Fibroblast of lung (primary cell): Measurements from ENCODE around the gene VRK1. TPM values are rescaled to one million over a fixed set of nuclear protein-coding genes. Genes with fewer than 3 reads are reported as not detected.

Source experiments
- DNase-seq, 2 donors: peaks; one replicate each; pipeline versions ENCODE4 v3.0.0 to v3.0.0-alpha.2; 2010; ENCODE audit warnings: low read depth in 2 of 2
- H2AFZ ChIP-seq: 2 replicates; pipeline ENCODE4 v1.5.1; 2012; ENCODE audit warnings: low read length, control low read depth, inconsistent platforms
- H3K27ac ChIP-seq: 2 replicates; pipeline ENCODE4 v1.5.1; 2011; ENCODE audit warnings: low read length, control low read depth; ENCODE audit not compliant: insufficient read depth
- H3K27me3 ChIP-seq: 2 replicates; pipeline ENCODE4 v1.5.1; 2011; ENCODE audit warnings: mild to moderate bottlenecking, low read length; ENCODE audit not compliant: control insufficient read depth, insufficient read depth
- H3K36me3 ChIP-seq: 2 replicates; pipeline ENCODE4 v1.5.1; 2011; ENCODE audit warnings: low read length; ENCODE audit not compliant: control insufficient read depth, insufficient read depth
- H3K4me1 ChIP-seq: 2 replicates; pipeline ENCODE4 v1.5.1; 2011; ENCODE audit warnings: low read length; ENCODE audit not compliant: control insufficient read depth, insufficient read depth; ENCODE audit errors: extremely low read depth
- H3K4me2 ChIP-seq: 2 replicates; pipeline ENCODE4 v1.5.1; 2011; ENCODE audit warnings: low read length, control low read depth; ENCODE audit not compliant: insufficient read depth; ENCODE audit errors: extremely low read depth
- H3K4me3 ChIP-seq, 4 experiments: fragments of 200-600 bp in 1 of 4; sonication (generic) in 1 of 4; replicated peaks in 1 of 4; 2 replicates each; pipeline ENCODE4 v1.5.1; 2011 to 2016; ENCODE audit warnings: low read length in 4 of 4, low read depth in 3 of 4, mild to moderate bottlenecking in 3 of 4, control low read depth in 2 of 4, inconsistent platforms in 1 of 4, mixed read lengths in 1 of 4; ENCODE audit not compliant: insufficient read depth in 1 of 4; ENCODE audit errors: control extremely low read depth in 1 of 4
- H3K79me2 ChIP-seq: 2 replicates; pipeline ENCODE4 v1.5.1; 2012; ENCODE audit warnings: mild to moderate bottlenecking, low read length, inconsistent platforms; ENCODE audit not compliant: control insufficient read depth, insufficient read depth
- H3K9ac ChIP-seq: 2 replicates; pipeline ENCODE4 v1.5.1; 2011; ENCODE audit warnings: mild to moderate bottlenecking, low read length, control low read depth; ENCODE audit not compliant: insufficient read depth
- H3K9me3 ChIP-seq: 2 replicates; pipeline ENCODE4 v1.5.1; 2012; ENCODE audit warnings: low read depth, low read length; ENCODE audit not compliant: control insufficient read depth, insufficient read depth
- H4K20me1 ChIP-seq: 2 replicates; pipeline ENCODE4 v1.5.1; 2011; ENCODE audit warnings: low read length; ENCODE audit not compliant: control insufficient read depth, insufficient read depth; ENCODE audit errors: extremely low read depth
- EZH2 ChIP-seq: IDR thresholded peaks from 2 replicates; pipeline ENCODE4 v1.5.1; 2012; ENCODE audit warnings: low read length, control low read depth, mild to moderate bottlenecking; ENCODE audit errors: missing control alignments
- polyA plus RNA-seq, 2 donors: library from polyadenylated mRNA; depleted of rRNA in 1 of 2; stranded (reverse) in 1 of 2; unstranded in 1 of 2; fragments of >200 nt; gene quantifications; 2 replicates each; pipeline ENCODE4 v1.2.1, GENCODE V29; 2011 to 2012; ENCODE audit warnings: missing spikeins in 1 of 2
- total RNA-seq: library from RNA; depleted of rRNA; stranded (reverse); fragments of >200 nt; gene quantifications from 2 replicates; pipeline ENCODE4 v1.2.1, GENCODE V29; 2014
- TF ChIP-seq, protein P1 (sequence below), 2 donors: IDR thresholded peaks in 1 of 2; conservative IDR thresholded peaks in 1 of 2; 1 replicate in 1 of 2; 2 replicates in 1 of 2; pipeline ENCODE4 v1.5.1; 2011 to 2012; ENCODE audit warnings: low read length in 2 of 2, control low read depth in 1 of 2, inconsistent platforms in 1 of 2, low read depth in 1 of 2, mild to moderate bottlenecking in 1 of 2

The VRK1 gene
- total and polyA plus RNA-seq, 2 donors (not counting 1 experiment from before 2014, with no cell fraction given): 11.5 to 24.9 TPM

GRCh38 chr14:96926001-96926400 is 128.8 kb downstream of the VRK1 start:
- no peak overlapping the region for H3K9ac ChIP-seq
- no peak overlapping the region for H3K27ac ChIP-seq
- H3K9me3 ChIP-seq: no peaks in the 10 kb centered on the region
- no peak for DNase-seq
- no peaks in the 10 kb centered on the region for H4K20me1 ChIP-seq
- no peak overlapping the region for H3K4me2 ChIP-seq
- no peak overlapping the region for H3K4me3 ChIP-seq
- no peaks in the 10 kb centered on the region for H3K79me2 ChIP-seq
- H3K4me1 ChIP-seq: no peaks in the 10 kb centered on the region
- H2AFZ ChIP-seq: no peak overlapping the region
- H3K36me3 ChIP-seq: no peaks in the 10 kb centered on the region
- TF ChIP-seq EZH2: no peak
- TF ChIP-seq, protein P1, sequence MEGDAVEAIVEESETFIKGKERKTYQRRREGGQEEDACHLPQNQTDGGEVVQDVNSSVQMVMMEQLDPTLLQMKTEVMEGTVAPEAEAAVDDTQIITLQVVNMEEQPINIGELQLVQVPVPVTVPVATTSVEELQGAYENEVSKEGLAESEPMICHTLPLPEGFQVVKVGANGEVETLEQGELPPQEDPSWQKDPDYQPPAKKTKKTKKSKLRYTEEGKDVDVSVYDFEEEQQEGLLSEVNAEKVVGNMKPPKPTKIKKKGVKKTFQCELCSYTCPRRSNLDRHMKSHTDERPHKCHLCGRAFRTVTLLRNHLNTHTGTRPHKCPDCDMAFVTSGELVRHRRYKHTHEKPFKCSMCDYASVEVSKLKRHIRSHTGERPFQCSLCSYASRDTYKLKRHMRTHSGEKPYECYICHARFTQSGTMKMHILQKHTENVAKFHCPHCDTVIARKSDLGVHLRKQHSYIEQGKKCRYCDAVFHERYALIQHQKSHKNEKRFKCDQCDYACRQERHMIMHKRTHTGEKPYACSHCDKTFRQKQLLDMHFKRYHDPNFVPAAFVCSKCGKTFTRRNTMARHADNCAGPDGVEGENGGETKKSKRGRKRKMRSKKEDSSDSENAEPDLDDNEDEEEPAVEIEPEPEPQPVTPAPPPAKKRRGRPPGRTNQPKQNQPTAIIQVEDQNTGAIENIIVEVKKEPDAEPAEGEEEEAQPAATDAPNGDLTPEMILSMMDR (conservative IDR thresholded peaks at IDR 0.05 in 1 of 2, IDR thresholded peaks at IDR 0.05 in 1 of 2; ENCODE audit: low read depth in 1 of 2, low read length in 2 of 2): no peak
- H3K27me3 ChIP-seq: no peaks in the 10 kb centered on the region

GRCh38 chr14:96928779-96929380 is 131.7 kb downstream of the VRK1 start:
- Histone ChIP-seq H3K27me3 (no peaks in the 10 kb centered on the region), H3K4me2 (no peak overlapping the region), H3K79me2 (no peaks in the 10 kb centered on the region), H3K27ac (no peak overlapping the region), H4K20me1 (no peaks in the 10 kb centered on the region), H3K9me3 (no peaks in the 10 kb centered on the region), H3K4me1 (no peaks in the 10 kb centered on the region), H3K9ac (no peak overlapping the region), H3K4me3 (no peak overlapping the region), H2AFZ (no peak overlapping the region), H3K36me3 (no peaks in the 10 kb centered on the region)
- TF ChIP-seq EZH2: no peak
- TF ChIP-seq, protein P1 (conservative IDR thresholded peaks at IDR 0.05 in 1 of 2, IDR thresholded peaks at IDR 0.05 in 1 of 2; ENCODE audit: low read depth in 1 of 2, low read length in 2 of 2): no peak
- DNase-seq: no peak

GRCh38 chr14:96929950-96930349 is 132.8 kb downstream of the VRK1 start:
- no peak overlapping the region for H3K27ac ChIP-seq
- no peaks in the 10 kb centered on the region for H4K20me1 ChIP-seq
- no peak overlapping the region for H3K4me2 ChIP-seq
- H3K9ac ChIP-seq: no peak overlapping the region
- no peak for DNase-seq
- H3K36me3 ChIP-seq: no peaks in the 10 kb centered on the region
- H3K27me3 ChIP-seq: no peaks in the 10 kb centered on the region
- H3K9me3 ChIP-seq: no peaks in the 10 kb centered on the region
- H2AFZ ChIP-seq: no peak overlapping the region
- TF ChIP-seq, protein P1 (conservative IDR thresholded peaks at IDR 0.05 in 1 of 2, IDR thresholded peaks at IDR 0.05 in 1 of 2; ENCODE audit: low read depth in 1 of 2, low read length in 2 of 2): no peak
- no peak for TF ChIP-seq EZH2
- H3K4me3 ChIP-seq: no peak overlapping the region
- no peaks in the 10 kb centered on the region for H3K4me1 ChIP-seq
- no peaks in the 10 kb centered on the region for H3K79me2 ChIP-seq
